K562 (cell line): ENCODE data around the gene CLN5. TPM values are rescaled to one million over a fixed set of nuclear protein-coding genes. Genes with fewer than 3 reads are reported as not detected.
A peak's percentile ranks its signal among the peaks of the same experiment; 100 is the strongest.

Experiments used
- BACH1 ChIP-seq: fragments of 200-800 bp; sonication (Bioruptor generic); IDR thresholded peaks from 2 replicates; pipeline ENCODE4 v1.6.1; 2016; ENCODE audit warnings: missing genetic modification characterization, missing compliant biosample characterization
- CTCF ChIP-seq, 3 experiments: IDR thresholded peaks in 2 of 3; conservative IDR thresholded peaks in 1 of 3; 2 replicates each; pipeline ENCODE4 v1.5.1; 2011 to 2012; ENCODE audit warnings: low read length in 3 of 3, mild to moderate bottlenecking in 3 of 3, control low read depth in 2 of 3, improper control_type of control experiment in 1 of 3, inconsistent platforms in 1 of 3, low read depth in 1 of 3, mixed read lengths in 1 of 3, moderate library complexity in 1 of 3; ENCODE audit not compliant: insufficient read depth in 2 of 3
- CXXC5 ChIP-seq: fragments of 250-450 bp; sonication (Bioruptor Pico); IDR thresholded peaks from 2 replicates; pipeline ENCODE4 v1.8.0; 2022; ENCODE audit warnings: inconsistent platforms, mild to moderate bottlenecking, moderate library complexity
- DDX20 ChIP-seq: fragments of 450-650 bp; IDR thresholded peaks from 2 replicates; pipeline ENCODE4 v1.6.1; 2016; ENCODE audit warnings: missing genetic modification characterization, low read depth, mild to moderate bottlenecking, missing compliant biosample characterization, moderate library complexity
- HDGF ChIP-seq: fragments of 450-650 bp; IDR thresholded peaks from 2 replicates; pipeline ENCODE4 v1.6.1; 2016
- HMG20A ChIP-seq: fragments of 450-650 bp; formaldehyde crosslinking; conservative IDR thresholded peaks from 2 replicates; pipeline ENCODE4 v1.4.0; 2020; ENCODE audit warnings: mild to moderate bottlenecking, mixed read lengths
- HMGXB4 ChIP-seq: sonication (generic); formaldehyde crosslinking; IDR thresholded peaks from 2 replicates; pipeline ENCODE4 v1.8.1; 2023; ENCODE audit warnings: mild to moderate bottlenecking, missing genetic modification reagents
- KAT2B ChIP-seq: IDR thresholded peaks from one replicate; pipeline ENCODE4 v1.6.1; 2012; ENCODE audit warnings: low read depth, mild to moderate bottlenecking, control low read depth, inconsistent platforms, low read length, moderate library complexity
- NFYB ChIP-seq: IDR thresholded peaks from 2 replicates; pipeline ENCODE4 v1.6.1; 2011; ENCODE audit warnings: mild to moderate bottlenecking, moderate library complexity; ENCODE audit not compliant: insufficient read length; ENCODE audit errors: extremely low read depth
- NRF1 ChIP-seq, 2 experiments: fragments of 450-650 bp; IDR thresholded peaks in 1 of 2; conservative IDR thresholded peaks in 1 of 2; 2 replicates each; pipeline ENCODE4 v1.6.1; 2014; ENCODE audit warnings: mild to moderate bottlenecking in 2 of 2
- SAP30 ChIP-seq: fragments of 200-600 bp; sonication (generic); IDR thresholded peaks from 2 replicates; pipeline ENCODE4 v1.6.1; 2012; ENCODE audit warnings: borderline replicate concordance, low read depth, mild to moderate bottlenecking, moderate library complexity, low read length, control low read depth, inconsistent platforms; ENCODE audit not compliant: insufficient read depth, poor library complexity, severe bottlenecking
- SMC3 ChIP-seq: conservative IDR thresholded peaks from 2 replicates; pipeline ENCODE4 v1.6.1; 2011; ENCODE audit warnings: low read depth, low read length, improper control_type of control experiment; ENCODE audit not compliant: insufficient read depth
- SREBF2 ChIP-seq: sonication (generic); formaldehyde crosslinking; IDR thresholded peaks from 2 replicates; pipeline ENCODE4 v1.4.0; 2020; ENCODE audit warnings: mild to moderate bottlenecking, missing genetic modification reagents
- SRSF9 ChIP-seq: fragments of 200-400 bp; formaldehyde crosslinking; IDR thresholded peaks from 2 replicates; pipeline ENCODE4 v1.6.1; 2017; ENCODE audit warnings: low read depth, low read length, borderline replicate concordance
- YY1 ChIP-seq, 3 experiments: IDR thresholded peaks; 2 replicates each; pipeline ENCODE4 v1.6.1; 2011; ENCODE audit warnings: low read length in 2 of 3, mild to moderate bottlenecking in 2 of 3, moderate library complexity in 2 of 3, borderline replicate concordance in 1 of 3, control low read depth in 1 of 3, low read depth in 1 of 3; ENCODE audit not compliant: insufficient read depth in 3 of 3, insufficient replicate concordance in 2 of 3, control insufficient read depth in 1 of 3, insufficient read length in 1 of 3; ENCODE audit errors: extremely low read depth in 1 of 3
- ZBTB17 ChIP-seq: fragments of 450-650 bp; formaldehyde crosslinking; IDR thresholded peaks from 2 replicates; pipeline ENCODE4 v1.4.0; 2020; ENCODE audit warnings: mild to moderate bottlenecking
- ZBTB7A ChIP-seq: IDR thresholded peaks from 2 replicates; pipeline ENCODE4 v1.6.1; 2011; ENCODE audit warnings: low read depth, mild to moderate bottlenecking, low read length, moderate library complexity, borderline replicate concordance; ENCODE audit not compliant: control insufficient read depth
- ZFP36 ChIP-seq: fragments of 150-350 bp; IDR thresholded peaks from 2 replicates; pipeline ENCODE4 v1.6.1; 2018; ENCODE audit warnings: low read length, low read depth; ENCODE audit not compliant: partially characterized antibody
- ZNF146 ChIP-seq: IDR thresholded peaks from one replicate; pipeline ENCODE4 v1.6.1; 2018; ENCODE audit warnings: missing compliant biosample characterization; ENCODE audit not compliant: unreplicated experiment
- ZNF707 ChIP-seq: fragments of 250-450 bp; sonication (Bioruptor Pico); conservative IDR thresholded peaks from 2 replicates; pipeline ENCODE4 v1.8.0; 2022; ENCODE audit warnings: inconsistent platforms, mild to moderate bottlenecking, moderate library complexity
- ZNF785 ChIP-seq: fragments of 250-450 bp; sonication (Bioruptor Pico); IDR thresholded peaks from 2 replicates; pipeline ENCODE4 v1.4.0; 2020; ENCODE audit warnings: mild to moderate bottlenecking
- polyA plus RNA-seq, 8 experiments: library from polyadenylated mRNA; depleted of rRNA in 4 of 8; stranded (reverse) in 5 of 8; unstranded in 3 of 8; fragments of >200 nt; fragmentation: Nextera tagmentation in 2 of 8; fragmentation: Illumina TruSeq in 1 of 8; extraction: Ambion mirVana in 2 of 8; extraction: Trizol in 1 of 8; gene quantifications; 2 replicates each; pipeline versions ENCODE4 v1.2.1 to v1.2.3, GENCODE V29; 2011 to 2014; ENCODE audit warnings: inconsistent platforms in 1 of 8, missing spikeins in 1 of 8
- total RNA-seq, 7 experiments: library from RNA; depleted of rRNA in 6 of 7; stranded (reverse); fragments of >200 nt in 6 of 7; fragmentation: Illumina TruSeq in 2 of 7; extraction: Trizol in 2 of 7; gene quantifications; 2 replicates each; pipeline versions ENCODE4 v1.2.1 to v1.2.3, GENCODE V29; 2011 to 2021; ENCODE audit warnings: low replicate concordance in 1 of 7
- TF ChIP-seq, protein P1 (sequence below): fragments of 450-650 bp; conservative IDR thresholded peaks from 2 replicates; pipeline ENCODE4 v1.6.1; 2016; ENCODE audit warnings: missing genetic modification characterization, low read depth, mild to moderate bottlenecking, control low read depth, missing compliant biosample characterization

Gene CLN5
- total and polyA plus RNA-seq, 9 of the 15 experiments (the other 6 are each of a cell fraction or from before 2014, with no cell fraction given): 4.6 to 11.5 (median 7.2) TPM

DNA sequence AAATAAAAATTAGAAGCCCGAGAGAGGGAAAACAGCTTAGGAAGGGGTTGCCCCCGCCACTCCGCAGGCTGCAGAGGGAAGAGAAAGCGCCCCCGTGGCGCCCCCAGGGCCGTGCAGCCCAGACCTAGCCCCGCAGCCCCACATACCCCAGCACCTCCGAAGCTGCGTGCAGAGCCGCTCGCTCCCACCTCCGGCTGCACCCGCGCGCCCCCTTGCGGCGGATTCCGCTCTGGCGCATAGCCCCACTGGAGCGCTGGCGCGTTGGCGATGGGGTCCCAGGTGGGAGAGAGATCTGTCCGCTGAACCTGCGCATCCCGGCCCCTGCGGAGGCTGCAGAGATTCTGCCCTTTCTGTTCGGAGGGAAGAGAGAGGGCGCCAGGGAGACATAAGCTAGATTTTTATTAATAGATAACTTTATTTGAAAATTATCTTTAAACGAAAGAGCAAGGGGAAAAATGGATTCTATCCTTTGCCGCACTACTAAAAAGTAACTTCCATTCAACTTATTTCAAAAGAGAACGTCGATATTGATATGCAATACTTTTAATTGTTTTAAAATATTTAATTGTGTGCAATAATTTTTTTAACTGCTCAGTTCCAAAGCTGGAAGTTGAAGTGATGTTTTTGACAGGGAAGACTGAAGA is 11.7 kb upstream of the CLN5 start (continued):
- peak in 1 of 3 experiments; percentile 19 for TF ChIP-seq YY1 (IDR thresholded peaks at IDR 0.05; ENCODE audit: borderline replicate concordance in 1 of 3, control insufficient read depth in 1 of 3, extremely low read depth in 1 of 3, insufficient read depth in 3 of 3, insufficient read length in 1 of 3, insufficient replicate concordance in 2 of 3, low read depth in 1 of 3, low read length in 2 of 3)
- no peak for TF ChIP-seq BACH1
- TF ChIP-seq ZNF785 (CRISPR knock-in tag): no peak
- TF ChIP-seq, protein P1, sequence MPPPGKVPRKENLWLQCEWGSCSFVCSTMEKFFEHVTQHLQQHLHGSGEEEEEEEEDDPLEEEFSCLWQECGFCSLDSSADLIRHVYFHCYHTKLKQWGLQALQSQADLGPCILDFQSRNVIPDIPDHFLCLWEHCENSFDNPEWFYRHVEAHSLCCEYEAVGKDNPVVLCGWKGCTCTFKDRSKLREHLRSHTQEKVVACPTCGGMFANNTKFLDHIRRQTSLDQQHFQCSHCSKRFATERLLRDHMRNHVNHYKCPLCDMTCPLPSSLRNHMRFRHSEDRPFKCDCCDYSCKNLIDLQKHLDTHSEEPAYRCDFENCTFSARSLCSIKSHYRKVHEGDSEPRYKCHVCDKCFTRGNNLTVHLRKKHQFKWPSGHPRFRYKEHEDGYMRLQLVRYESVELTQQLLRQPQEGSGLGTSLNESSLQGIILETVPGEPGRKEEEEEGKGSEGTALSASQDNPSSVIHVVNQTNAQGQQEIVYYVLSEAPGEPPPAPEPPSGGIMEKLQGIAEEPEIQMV (tag): no peak
- TF ChIP-seq HMGXB4 (CRISPR knock-in tag): no peak
- TF ChIP-seq ZNF146 (CRISPR knock-in tag): no peak
- TF ChIP-seq NFYB: no peak
- peak; percentile 46; the same call in 1 of the 2 replicates for TF ChIP-seq CXXC5 (CRISPR knock-in tag)
- no peak for TF ChIP-seq ZNF707 (CRISPR knock-in tag)
- peak; percentile 78 for TF ChIP-seq ZBTB7A
- TF ChIP-seq SMC3: peak; percentile 67; the same call in 1 of the 2 replicates
- no peak for TF ChIP-seq ZBTB17 (CRISPR knock-in tag)
- TF ChIP-seq KAT2B: no peak
- TF ChIP-seq CTCF (IDR thresholded peaks at IDR 0.05 in 2 of 3, conservative IDR thresholded peaks at IDR 0.05 in 1 of 3; ENCODE audit: insufficient read depth in 2 of 3, low read depth in 1 of 3, low read length in 3 of 3): peak; percentile 70 to 82 (median 77)
- 0 out of 4 replicates have a peak, but pooled peaks of 1 of the 2 experiments have one; percentile 29 for TF ChIP-seq NRF1 (conservative IDR thresholded peaks at IDR 0.05 in 1 of 2, IDR thresholded peaks at IDR 0.05 in 1 of 2)
- TF ChIP-seq SAP30: no peak
- TF ChIP-seq SREBF2 (CRISPR knock-in tag): no peak
- TF ChIP-seq DDX20 (tag): no peak
- TF ChIP-seq SRSF9: no peak
- no peak for TF ChIP-seq HMG20A (CRISPR knock-in tag)
- no peak for TF ChIP-seq HDGF
- peak; percentile 31 for TF ChIP-seq ZFP36
